ENCODE results near the gene KRTAP12-2.

The KRTAP12-2 gene

DNA sequence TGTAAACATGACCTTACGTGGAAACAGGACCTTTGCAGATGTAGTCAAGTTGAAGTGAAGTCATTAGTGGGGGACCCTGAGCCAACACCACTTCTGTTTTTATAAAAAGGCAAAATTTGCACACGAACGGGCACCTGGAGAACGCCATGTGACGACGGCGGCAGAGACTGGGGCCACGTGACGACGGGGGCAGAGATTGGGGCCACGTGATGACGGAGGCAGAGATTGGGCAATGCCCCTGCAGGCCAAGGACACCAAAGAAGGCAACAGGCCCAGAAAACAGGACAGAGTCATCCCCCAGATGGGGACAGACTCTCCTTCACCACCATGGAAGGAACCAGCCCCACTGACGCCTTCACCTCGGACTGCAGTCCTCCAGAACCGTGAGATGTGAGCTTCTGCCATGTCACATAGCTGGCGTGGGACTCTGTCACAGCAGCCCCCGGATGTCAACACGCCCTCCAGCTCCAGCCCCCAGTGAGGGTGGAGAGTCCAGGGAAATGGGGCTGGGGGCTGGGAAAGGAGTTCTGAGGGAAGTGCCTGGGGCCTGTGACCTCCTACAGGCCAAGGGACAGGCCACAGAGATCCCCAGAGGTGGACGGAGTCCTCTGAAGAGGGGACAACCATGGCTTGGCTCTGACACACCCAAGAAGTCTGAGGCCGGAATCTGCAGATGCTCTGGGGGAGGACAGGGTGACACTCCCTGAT, 16.3 kb downstream of the KRTAP12-2 start:
- no peak overlapping the region for H3K27ac ChIP-seq (ENCODE audit: extremely low read depth, low read depth, low read length)
- TF ChIP-seq, protein P1, sequence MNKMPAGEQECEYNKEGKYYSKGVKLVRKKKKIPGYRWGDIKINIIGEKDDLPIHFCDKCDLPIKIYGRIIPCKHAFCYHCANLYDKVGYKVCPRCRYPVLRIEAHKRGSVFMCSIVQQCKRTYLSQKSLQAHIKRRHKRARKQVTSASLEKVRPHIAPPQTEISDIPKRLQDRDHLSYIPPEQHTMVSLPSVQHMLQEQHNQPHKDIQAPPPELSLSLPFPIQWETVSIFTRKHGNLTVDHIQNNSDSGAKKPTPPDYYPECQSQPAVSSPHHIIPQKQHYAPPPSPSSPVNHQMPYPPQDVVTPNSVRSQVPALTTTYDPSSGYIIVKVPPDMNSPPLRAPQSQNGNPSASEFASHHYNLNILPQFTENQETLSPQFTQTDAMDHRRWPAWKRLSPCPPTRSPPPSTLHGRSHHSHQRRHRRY (tag by site-specific recombination; IDR thresholded peaks at IDR 0.05): no peak
- TF ChIP-seq SP3 (tag by site-specific recombination; IDR thresholded peaks at IDR 0.05) (no peak), ZNF677 (tag by site-specific recombination; IDR thresholded peaks at IDR 0.05) (no peak), ZNF621 (tag by site-specific recombination; IDR thresholded peaks at IDR 0.05) (no peak), KLF1 (tag by site-specific recombination; IDR thresholded peaks at IDR 0.05) (no peak), ZNF221 (tag by site-specific recombination; IDR thresholded peaks at IDR 0.05; ENCODE audit: borderline replicate concordance) (no peak), WT1 (tag by site-specific recombination; IDR thresholded peaks at IDR 0.05) (no peak)
- CTCF ChIA-PET: no interaction called here
- no peaks in the 10 kb centered on the region for H3K36me3 ChIP-seq (ENCODE audit: control insufficient read depth in 2 of 2, insufficient read depth in 1 of 2, low read length in 2 of 2)
- no peak overlapping the region for H3K4me3 ChIP-seq (ENCODE audit: low read depth, low read length)
- H3K9me3 ChIP-seq (ENCODE audit: control insufficient read depth, insufficient read depth, low read depth, low read length): no peaks in the 10 kb centered on the region
- no peaks in the 10 kb centered on the region for H3K4me1 ChIP-seq (ENCODE audit: control insufficient read depth, insufficient read depth, low read length)
- POLR2A ChIA-PET: no interaction called here

DNA sequence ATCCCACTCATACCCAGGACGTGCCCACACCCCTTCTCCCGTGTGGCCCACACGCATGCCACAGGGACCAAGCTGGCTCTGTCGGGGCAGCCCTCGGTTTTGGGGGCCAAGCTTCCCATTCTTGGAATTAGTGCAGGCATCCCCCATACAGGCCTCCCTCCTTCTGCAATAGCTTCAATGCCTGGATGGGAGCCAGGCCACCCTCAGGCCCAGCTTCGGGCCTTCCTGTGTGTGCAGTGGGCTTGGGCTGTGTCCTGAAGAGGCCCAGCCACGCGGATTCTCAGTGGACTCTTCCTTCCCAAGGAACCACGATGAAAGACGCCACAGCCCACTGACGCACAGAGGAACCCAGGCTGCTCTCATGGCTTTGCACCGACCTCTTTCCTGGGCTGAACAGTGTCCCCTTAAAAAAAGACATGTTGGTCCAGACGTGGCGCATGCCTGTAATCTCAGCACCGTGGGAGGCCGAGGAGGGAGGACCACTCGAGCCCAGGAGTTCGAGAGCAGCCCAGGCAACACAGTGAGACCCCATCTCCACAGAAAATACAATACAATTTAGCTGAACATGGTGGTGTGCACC, 17.1 kb downstream of the KRTAP12-2 start:
- ChIA-PET POLR2A (no interaction called here), CTCF (no interaction called here)
- Histone ChIP-seq H3K4me1 (ENCODE audit: control insufficient read depth, insufficient read depth, low read length) (no peaks in the 10 kb centered on the region), H3K36me3 (ENCODE audit: control insufficient read depth in 2 of 2, insufficient read depth in 1 of 2, low read length in 2 of 2) (no peaks in the 10 kb centered on the region), H3K27ac (ENCODE audit: extremely low read depth, low read depth, low read length) (no peak overlapping the region), H3K4me3 (ENCODE audit: low read depth, low read length) (no peak overlapping the region), H3K9me3 (ENCODE audit: control insufficient read depth, insufficient read depth, low read depth, low read length) (no peaks in the 10 kb centered on the region)
- TF ChIP-seq HOXD13 (CRISPR knock-in tag; IDR thresholded peaks at IDR 0.05; ENCODE audit: borderline replicate concordance) (no peak), ZFHX2 (tag by site-specific recombination; conservative IDR thresholded peaks at IDR 0.05) (no peak), ZNF658 (tag by site-specific recombination; IDR thresholded peaks at IDR 0.05) (no peak), SALL2 (tag by site-specific recombination; IDR thresholded peaks at IDR 0.05; ENCODE audit: borderline replicate concordance) (no peak), ZNF623 (tag by site-specific recombination; IDR thresholded peaks at IDR 0.05) (no peak), ZNF664 (tag by site-specific recombination; IDR thresholded peaks at IDR 0.05) (no peak)
- TF ChIP-seq, protein P2, sequence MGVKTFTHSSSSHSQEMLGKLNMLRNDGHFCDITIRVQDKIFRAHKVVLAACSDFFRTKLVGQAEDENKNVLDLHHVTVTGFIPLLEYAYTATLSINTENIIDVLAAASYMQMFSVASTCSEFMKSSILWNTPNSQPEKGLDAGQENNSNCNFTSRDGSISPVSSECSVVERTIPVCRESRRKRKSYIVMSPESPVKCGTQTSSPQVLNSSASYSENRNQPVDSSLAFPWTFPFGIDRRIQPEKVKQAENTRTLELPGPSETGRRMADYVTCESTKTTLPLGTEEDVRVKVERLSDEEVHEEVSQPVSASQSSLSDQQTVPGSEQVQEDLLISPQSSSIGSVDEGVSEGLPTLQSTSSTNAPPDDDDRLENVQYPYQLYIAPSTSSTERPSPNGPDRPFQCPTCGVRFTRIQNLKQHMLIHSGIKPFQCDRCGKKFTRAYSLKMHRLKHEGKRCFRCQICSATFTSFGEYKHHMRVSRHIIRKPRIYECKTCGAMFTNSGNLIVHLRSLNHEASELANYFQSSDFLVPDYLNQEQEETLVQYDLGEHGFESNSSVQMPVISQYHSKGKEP (tag by site-specific recombination; IDR thresholded peaks at IDR 0.05): no peak

DNA sequence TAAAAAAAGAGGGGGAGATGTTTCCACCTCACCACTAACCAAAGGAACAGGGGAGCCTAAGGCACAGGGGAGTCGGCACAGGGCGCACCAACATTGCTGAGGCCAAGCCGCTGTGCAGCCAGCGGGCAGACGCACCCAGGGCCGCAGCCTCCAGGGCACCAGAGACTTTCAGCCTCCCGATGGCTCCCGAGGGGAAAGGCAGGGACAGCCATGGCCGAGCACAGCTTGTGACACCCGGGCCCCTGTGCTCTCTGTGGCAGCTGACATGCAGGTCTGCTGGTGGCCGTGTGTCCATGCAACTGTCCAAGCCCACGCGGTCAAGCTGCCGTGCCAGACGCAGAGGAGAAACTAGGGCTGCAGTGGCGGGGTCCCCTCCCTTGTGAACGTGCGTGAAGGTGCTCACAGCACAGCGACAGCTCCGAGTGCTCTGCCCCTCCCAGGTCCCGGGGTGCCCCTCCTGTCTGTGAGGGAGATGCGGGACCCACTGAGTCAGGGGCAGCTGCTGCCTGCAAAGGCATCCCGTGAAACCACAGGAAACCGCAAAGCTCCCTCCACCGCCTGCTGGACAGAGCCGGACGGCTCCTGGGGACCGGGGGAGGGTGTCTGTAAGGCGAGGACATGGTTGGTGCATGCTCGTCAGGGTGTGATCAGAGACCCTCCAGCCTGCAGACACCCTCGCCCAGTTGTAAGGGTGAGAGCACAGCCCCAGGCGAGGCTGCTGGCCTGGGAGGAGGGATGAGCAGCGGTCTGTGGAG, 18.0 kb downstream of the KRTAP12-2 start:
- Histone ChIP-seq H3K4me1 (ENCODE audit: control insufficient read depth, insufficient read depth, low read length) (no peaks in the 10 kb centered on the region), H3K36me3 (ENCODE audit: control insufficient read depth in 2 of 2, insufficient read depth in 1 of 2, low read length in 2 of 2) (no peaks in the 10 kb centered on the region), H3K9me3 (ENCODE audit: control insufficient read depth, insufficient read depth, low read depth, low read length) (no peaks in the 10 kb centered on the region), H3K4me3 (ENCODE audit: low read depth, low read length) (no peak overlapping the region), H3K27ac (ENCODE audit: extremely low read depth, low read depth, low read length) (no peak overlapping the region)
- CTCF ChIA-PET: interaction anchor here (0.7 kb wide), 1 partner anchor 145 kb away, joined by 4 read pairs; no protein-coding TSS in a partner anchor
- TF ChIP-seq ZNF366 (tag by site-specific recombination; conservative IDR thresholded peaks at IDR 0.05): no peak
- TF ChIP-seq ZBTB20 (tag by site-specific recombination; IDR thresholded peaks at IDR 0.05): no peak
- TF ChIP-seq ZNF16 (tag by site-specific recombination; IDR thresholded peaks at IDR 0.05; ENCODE audit: low read depth): no peak
- TF ChIP-seq, protein P3, sequence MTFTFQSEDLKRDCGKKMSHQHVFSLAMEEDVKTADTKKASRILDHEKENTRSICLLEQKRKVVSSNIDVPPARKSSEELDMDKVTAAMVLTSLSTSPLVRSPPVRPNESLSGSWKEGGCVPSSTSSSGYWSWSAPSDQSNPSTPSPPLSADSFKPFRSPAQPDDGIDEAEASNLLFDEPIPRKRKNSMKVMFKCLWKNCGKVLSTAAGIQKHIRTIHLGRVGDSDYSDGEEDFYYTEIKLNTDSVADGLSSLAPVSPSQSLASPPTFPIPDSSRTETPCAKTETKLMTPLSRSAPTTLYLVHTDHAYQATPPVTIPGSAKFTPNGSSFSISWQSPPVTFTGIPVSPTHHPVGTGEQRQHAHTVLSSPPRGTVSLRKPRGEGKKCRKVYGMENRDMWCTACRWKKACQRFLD (tag by site-specific recombination; IDR thresholded peaks at IDR 0.05): no peak
- no peak for TF ChIP-seq ZSCAN16 (tag by site-specific recombination; IDR thresholded peaks at IDR 0.05)
- TF ChIP-seq, protein P4, sequence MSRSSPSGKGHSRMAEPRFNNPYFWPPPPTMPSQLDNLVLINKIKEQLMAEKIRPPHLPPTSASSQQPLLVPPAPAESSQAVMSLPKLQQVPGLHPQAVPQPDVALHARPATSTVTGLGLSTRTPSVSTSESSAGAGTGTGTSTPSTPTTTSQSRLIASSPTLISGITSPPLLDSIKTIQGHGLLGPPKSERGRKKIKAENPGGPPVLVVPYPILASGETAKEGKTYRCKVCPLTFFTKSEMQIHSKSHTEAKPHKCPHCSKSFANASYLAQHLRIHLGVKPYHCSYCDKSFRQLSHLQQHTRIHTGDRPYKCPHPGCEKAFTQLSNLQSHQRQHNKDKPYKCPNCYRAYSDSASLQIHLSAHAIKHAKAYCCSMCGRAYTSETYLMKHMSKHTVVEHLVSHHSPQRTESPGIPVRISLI (tag by site-specific recombination; IDR thresholded peaks at IDR 0.05): no peak
- POLR2A ChIA-PET: no interaction called here
